Uterus (tissue), 2 donors: ENCODE data around the gene FKBP4.

Experiments
- CTCF ChIP-seq, 4 experiments: fragments of 200-600 bp in 2 of 4; fragments of 450-650 bp in 2 of 4; sonication (generic) in 2 of 4; IDR thresholded peaks; one replicate each; pipeline ENCODE4 v1.5.1; 2016 to 2019; ENCODE audit warnings: antibody characterized with exemption in 4 of 4, mild to moderate bottlenecking in 2 of 4, moderate library complexity in 1 of 4
- POLR2A ChIP-seq, 2 donors: fragments of 450-650 bp; IDR thresholded peaks; one replicate each; pipeline ENCODE4 v1.6.1; 2016; ENCODE audit warnings: antibody characterized with exemption in 2 of 2, mild to moderate bottlenecking in 1 of 2, moderate library complexity in 1 of 2

GRCh38 chr12:2775431-2775830, 19.3 kb upstream of the FKBP4 start:
- TF ChIP-seq CTCF (IDR thresholded peaks at IDR 0.05) (no peak), POLR2A (IDR thresholded peaks at IDR 0.05) (no peak)
